CD14-positive monocyte (primary cell): ENCODE results near the gene CIZ1. TPM values are rescaled to one million over a fixed set of nuclear protein-coding genes. Genes with fewer than 3 reads are reported as not detected.

Experiments
- DNase-seq, 3 donors: peaks; one replicate each; pipeline ENCODE4 v3.0.0-alpha.2; 2011 to 2022
- H2AFZ ChIP-seq: 2 replicates; pipeline ENCODE4 v1.6.0; 2012; ENCODE audit warnings: mild to moderate bottlenecking, low read depth, low read length, inconsistent platforms; ENCODE audit not compliant: insufficient read depth, poor library complexity, severe bottlenecking
- H3K27ac ChIP-seq, 2 donors: 1 replicate in 1 of 2; 2 replicates in 1 of 2; pipeline ENCODE4 v1.5.1; 2012 to 2013; ENCODE audit warnings: low read length in 2 of 2, control low read depth in 1 of 2, inconsistent platforms in 1 of 2, low read depth in 1 of 2, mild to moderate bottlenecking in 1 of 2
- H3K27me3 ChIP-seq, 2 donors: one replicate each; pipeline versions ENCODE4 v1.6.0 to v1.6.1; 2011 to 2013; ENCODE audit warnings: low read length in 2 of 2; ENCODE audit not compliant: control insufficient read depth in 2 of 2, insufficient read depth in 2 of 2
- H3K36me3 ChIP-seq, 2 donors: replicated peaks in 1 of 2; 1 replicate in 1 of 2; 2 replicates in 1 of 2; pipeline versions ENCODE4 v1.5.1 to v1.6.1; 2012 to 2013; ENCODE audit warnings: low read length in 2 of 2, control low read depth in 1 of 2, inconsistent platforms in 1 of 2, mild to moderate bottlenecking in 1 of 2; ENCODE audit not compliant: insufficient read depth in 2 of 2, control insufficient read depth in 1 of 2
- H3K4me1 ChIP-seq, 2 donors: 1 replicate in 1 of 2; 2 replicates in 1 of 2; pipeline versions ENCODE4 v1.5.1 to v1.6.1; 2012 to 2013; ENCODE audit warnings: low read length in 2 of 2, control low read depth in 1 of 2, inconsistent platforms in 1 of 2, mild to moderate bottlenecking in 1 of 2, moderate library complexity in 1 of 2; ENCODE audit not compliant: insufficient read depth in 2 of 2, control insufficient read depth in 1 of 2
- H3K4me2 ChIP-seq: replicated peaks from 2 replicates; pipeline ENCODE3; 2012; ENCODE audit warnings: low read length, moderate library complexity, mild to moderate bottlenecking; ENCODE audit not compliant: poor library complexity, severe bottlenecking; ENCODE audit errors: extremely low read depth
- H3K4me3 ChIP-seq, 3 experiments: fragments of 200-600 bp in 1 of 3; sonication (generic) in 1 of 3; replicated peaks in 1 of 3; 1 replicate in 2 of 3; 2 replicates in 1 of 3; pipeline ENCODE4 v1.5.1; 2011 to 2013; ENCODE audit warnings: low read length in 3 of 3, mild to moderate bottlenecking in 3 of 3, control low read depth in 2 of 3, low read depth in 2 of 3, inconsistent platforms in 1 of 3, moderate library complexity in 1 of 3
- H3K79me2 ChIP-seq: 2 replicates; pipeline ENCODE4 v1.6.0; 2012; ENCODE audit warnings: mild to moderate bottlenecking, control low read depth, inconsistent platforms, low read length, moderate library complexity; ENCODE audit not compliant: insufficient read depth
- H3K9ac ChIP-seq: 2 replicates; pipeline ENCODE4 v1.6.0; 2017; ENCODE audit warnings: low read length, mild to moderate bottlenecking; ENCODE audit not compliant: insufficient read depth, poor library complexity, severe bottlenecking
- H3K9me3 ChIP-seq, 2 donors: replicated peaks in 1 of 2; 1 replicate in 1 of 2; 2 replicates in 1 of 2; pipeline versions ENCODE4 v1.5.1 to v1.6.1; 2012 to 2013; ENCODE audit warnings: low read length in 2 of 2, control low read depth in 1 of 2; ENCODE audit not compliant: control insufficient read depth in 1 of 2, insufficient read depth in 1 of 2
- H4K20me1 ChIP-seq: 2 replicates; pipeline ENCODE4 v1.6.0; 2012; ENCODE audit warnings: mild to moderate bottlenecking, low read length, control low read depth, moderate library complexity; ENCODE audit not compliant: insufficient read depth
- H3K27ac Mint-ChIP-seq, 7 donors: one replicate each; pipeline ENCODE4 v1.8.0; 2020; ENCODE audit warnings: mild to moderate bottlenecking in 7 of 7, mixed read lengths in 7 of 7, moderate library complexity in 6 of 7, inconsistent platforms in 2 of 7
- H3K27me3 Mint-ChIP-seq, 3 donors: one replicate each; pipeline ENCODE4 v1.8.0; 2021 to 2022; ENCODE audit warnings: low read depth in 3 of 3, mild to moderate bottlenecking in 3 of 3, mixed read lengths in 3 of 3, moderate library complexity in 3 of 3, inconsistent platforms in 1 of 3
- H3K36me3 Mint-ChIP-seq, 2 donors: one replicate each; pipeline ENCODE4 v1.8.0; 2020; ENCODE audit warnings: mixed read lengths in 2 of 2, inconsistent platforms in 1 of 2, mild to moderate bottlenecking in 1 of 2
- H3K4me1 Mint-ChIP-seq: one replicate; pipeline ENCODE4 v1.8.0; 2020; ENCODE audit warnings: mild to moderate bottlenecking, mixed read lengths
- H3K4me3 Mint-ChIP-seq, 2 donors: one replicate each; pipeline ENCODE4 v1.8.0; 2020; ENCODE audit warnings: mild to moderate bottlenecking in 2 of 2, mixed read lengths in 2 of 2, moderate library complexity in 1 of 2
- H3K9me3 Mint-ChIP-seq, 7 donors: one replicate each; pipeline ENCODE4 v1.8.0; 2020 to 2022; ENCODE audit warnings: mixed read lengths in 7 of 7, mild to moderate bottlenecking in 6 of 7, moderate library complexity in 6 of 7, inconsistent platforms in 2 of 7
- WGBS: methylation state at CpG from one replicate; pipeline ENCODE4 v1.1.5; 2013; ENCODE audit warnings: missing lambda C conversion rate; ENCODE audit not compliant: insufficient coverage; 5-methylcytosine and 5-hydroxymethylcytosine counted together
- intact Hi-C, 2 donors: fragments of 100-400 bp; cut with micrococcal nuclease; formaldehyde crosslinking; loops; one replicate each; pipeline versions ENCODE4 v1.15.0 to v1.15.1; 2023
- polyA plus RNA-seq, 3 donors: library from polyadenylated mRNA; depleted of rRNA in 1 of 3; unstranded in 2 of 3; stranded (reverse) in 1 of 3; fragments of 300-500 nt in 2 of 3; fragments of >200 nt in 1 of 3; fragmentation: Illumina TruSeq in 2 of 3; gene quantifications; 1 replicate in 2 of 3; 2 replicates in 1 of 3; pipeline ENCODE4 v1.2.3, GENCODE V29; 2012 to 2021
- TF ChIP-seq, protein P1 (sequence below): fragments of 200-600 bp; IDR thresholded peaks from one replicate; pipeline ENCODE4 v1.8.0; 2022; ENCODE audit warnings: antibody characterized with exemption, mild to moderate bottlenecking

The CIZ1 gene
- polyA plus RNA-seq, 3 donors, result 3.4 to 53.7 (median 5.9) TPM

DNA sequence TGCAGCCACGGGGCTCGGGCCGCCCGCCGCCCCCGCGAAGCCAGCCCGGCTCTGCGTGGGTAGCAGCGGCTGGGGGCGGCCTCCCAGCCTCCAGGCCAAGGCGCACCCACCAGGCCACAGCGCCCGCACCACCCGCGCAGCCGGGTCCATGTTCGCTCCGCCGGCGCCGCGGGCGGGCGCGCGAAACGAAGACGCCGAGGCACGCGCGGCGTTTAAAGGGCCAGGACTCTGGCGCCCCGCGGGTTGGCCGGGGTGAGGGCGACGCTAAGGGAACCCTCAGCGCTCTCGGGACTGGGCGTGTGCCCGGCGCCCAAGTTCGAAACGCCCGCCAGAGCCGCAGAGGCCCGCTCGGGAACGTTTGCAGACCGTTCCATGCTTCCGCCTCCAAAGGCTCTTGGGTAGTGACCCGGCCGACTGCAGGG lies 63.8 kb downstream of the CIZ1 start, which contains the start of gene PTGES2:
Gene PTGES2, minus strand, starts transcription at position 162 of the 422 bp plus-strand sequence. Its CDS starts 12 bp downstream, at position 150.
- Histone ChIP-seq H3K9ac (peak within 1 kb of the TSS; percentile 88), H3K9me3 (no peaks in the 10 kb centered on the region), H3K36me3 (peaks cover 13 to 22% of the 10 kb centered on the region in 2 donors), H3K79me2 (peaks cover 5% of the 10 kb centered on the region), H3K27me3 (peaks cover 0 to 3% of the 10 kb centered on the region in 2 donors), H3K4me2 (peak within 1 kb of the TSS; percentile 98), H3K4me3 (peak within 1 kb of the TSS; percentile 71 to 97 (median 94)), H3K4me1 (peaks cover 33 to 45% of the 10 kb centered on the region in 2 donors), H2AFZ (peak within 1 kb of the TSS; percentile 95), H4K20me1 (peaks cover 24% of the 10 kb centered on the region), H3K27ac (peak within 1 kb of the TSS; percentile 88 to 93)
- H3K4me1 Mint-ChIP-seq, result peaks cover 34% of the 10 kb centered on the region
- peak within 1 kb of the TSS; percentile 98 to 99 for H3K4me3 Mint-ChIP-seq
- peaks cover 0 to 5% (median 0%) of the 10 kb centered on the region in 7 donors for H3K9me3 Mint-ChIP-seq
- intact Hi-C loops, result no loop called here
- H3K36me3 Mint-ChIP-seq, result peaks cover 14 to 30% of the 10 kb centered on the region in 2 donors
- TF ChIP-seq, protein P1, sequence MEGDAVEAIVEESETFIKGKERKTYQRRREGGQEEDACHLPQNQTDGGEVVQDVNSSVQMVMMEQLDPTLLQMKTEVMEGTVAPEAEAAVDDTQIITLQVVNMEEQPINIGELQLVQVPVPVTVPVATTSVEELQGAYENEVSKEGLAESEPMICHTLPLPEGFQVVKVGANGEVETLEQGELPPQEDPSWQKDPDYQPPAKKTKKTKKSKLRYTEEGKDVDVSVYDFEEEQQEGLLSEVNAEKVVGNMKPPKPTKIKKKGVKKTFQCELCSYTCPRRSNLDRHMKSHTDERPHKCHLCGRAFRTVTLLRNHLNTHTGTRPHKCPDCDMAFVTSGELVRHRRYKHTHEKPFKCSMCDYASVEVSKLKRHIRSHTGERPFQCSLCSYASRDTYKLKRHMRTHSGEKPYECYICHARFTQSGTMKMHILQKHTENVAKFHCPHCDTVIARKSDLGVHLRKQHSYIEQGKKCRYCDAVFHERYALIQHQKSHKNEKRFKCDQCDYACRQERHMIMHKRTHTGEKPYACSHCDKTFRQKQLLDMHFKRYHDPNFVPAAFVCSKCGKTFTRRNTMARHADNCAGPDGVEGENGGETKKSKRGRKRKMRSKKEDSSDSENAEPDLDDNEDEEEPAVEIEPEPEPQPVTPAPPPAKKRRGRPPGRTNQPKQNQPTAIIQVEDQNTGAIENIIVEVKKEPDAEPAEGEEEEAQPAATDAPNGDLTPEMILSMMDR, result no peak
- WGBS, result 0% methylated on average over 56 of the region's 56 CpGs
- peak within 1 kb of the TSS; percentile 90 to 99 (median 98) for H3K27ac Mint-ChIP-seq
- peak; percentile 74 to 82 (median 79) for DNase-seq
- peaks cover 0 to 5% (median 4%) of the 10 kb centered on the region in 3 donors for H3K27me3 Mint-ChIP-seq

DNA sequence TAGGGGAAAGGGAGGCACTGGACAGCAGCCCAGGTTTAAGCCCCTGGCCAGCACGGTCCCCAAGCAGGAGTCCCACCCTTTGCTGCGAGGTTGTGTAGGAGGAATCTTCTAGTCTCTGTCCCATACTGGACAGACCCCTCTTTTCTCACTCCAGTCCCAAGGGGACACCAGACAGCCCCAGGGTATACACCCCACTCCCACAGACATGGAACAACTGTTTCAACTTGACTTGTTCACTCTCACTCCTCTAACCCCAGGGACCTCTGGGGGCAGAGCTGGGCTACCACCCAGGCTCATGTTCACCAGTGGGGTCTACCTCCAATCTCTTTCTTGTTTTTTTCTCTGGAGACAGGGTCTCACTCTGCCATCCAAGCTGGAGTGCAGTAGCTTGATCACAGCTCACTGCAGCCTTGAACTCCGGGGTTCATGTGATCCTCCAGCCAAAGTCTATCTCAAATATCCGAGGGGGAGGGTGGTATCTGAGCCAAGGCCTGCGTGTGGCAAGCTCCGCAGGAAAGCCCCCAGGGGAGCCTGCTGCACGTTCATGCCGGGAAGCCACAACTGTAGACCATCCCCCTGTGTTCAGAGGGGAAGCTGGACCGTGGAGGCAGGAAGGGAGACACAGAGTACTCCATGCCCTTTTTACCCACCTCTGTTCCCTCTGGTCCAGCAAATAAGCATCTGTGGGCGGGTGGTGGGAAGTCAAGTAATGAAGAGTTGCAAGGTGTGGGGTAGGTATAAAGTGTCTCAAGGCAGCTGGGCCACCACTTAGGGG lies 65.6 kb downstream of the CIZ1 start:
- TF ChIP-seq, protein P1, result no peak
- H3K9me3 ChIP-seq, result no peaks in the 10 kb centered on the region
- H3K79me2 ChIP-seq, result peaks cover 5% of the 10 kb centered on the region
- peaks cover 34% of the 10 kb centered on the region for H3K4me1 Mint-ChIP-seq
- H3K27ac ChIP-seq, result peak overlapping the region; percentile 3 to 53
- H3K9me3 Mint-ChIP-seq, result peaks cover 0 to 5% (median 0%) of the 10 kb centered on the region in 7 donors
- no peak overlapping the region for H2AFZ ChIP-seq
- peaks cover 29 to 47% of the 10 kb centered on the region in 2 donors for H3K36me3 Mint-ChIP-seq
- H3K4me1 ChIP-seq, result peaks cover 33 to 45% of the 10 kb centered on the region in 2 donors
- H3K4me3 ChIP-seq, result peak overlapping the region in 1 of 3 experiments; percentile 94
- H3K27ac Mint-ChIP-seq, result peak overlapping the region in 6 of 7 donors; percentile 6 to 91 (median 66)
- no peak overlapping the region for H3K9ac ChIP-seq
- WGBS, result 60% methylated on average over 1 of the region's 10 CpGs
- H3K36me3 ChIP-seq, result peaks cover 28 to 41% of the 10 kb centered on the region in 2 donors
- no peak for DNase-seq
- peaks cover 24% of the 10 kb centered on the region for H4K20me1 ChIP-seq
- peak overlapping the region; percentile 69 to 79 for H3K4me3 Mint-ChIP-seq
- no peaks in the 10 kb centered on the region for H3K27me3 ChIP-seq
- intact Hi-C loops, result no loop called here
- peaks cover 0 to 4% (median 0%) of the 10 kb centered on the region in 3 donors for H3K27me3 Mint-ChIP-seq
- peak overlapping the region; percentile 34 for H3K4me2 ChIP-seq
